Bone marrow (tissue), 2 donors: ENCODE data around the gene C1QC.

Experiments
- DNase-seq, 2 donors: peaks; one replicate each; lab custom pipeline; 2025; lab: John Stamatoyannopoulos, UW

Gene C1QC

DNA sequence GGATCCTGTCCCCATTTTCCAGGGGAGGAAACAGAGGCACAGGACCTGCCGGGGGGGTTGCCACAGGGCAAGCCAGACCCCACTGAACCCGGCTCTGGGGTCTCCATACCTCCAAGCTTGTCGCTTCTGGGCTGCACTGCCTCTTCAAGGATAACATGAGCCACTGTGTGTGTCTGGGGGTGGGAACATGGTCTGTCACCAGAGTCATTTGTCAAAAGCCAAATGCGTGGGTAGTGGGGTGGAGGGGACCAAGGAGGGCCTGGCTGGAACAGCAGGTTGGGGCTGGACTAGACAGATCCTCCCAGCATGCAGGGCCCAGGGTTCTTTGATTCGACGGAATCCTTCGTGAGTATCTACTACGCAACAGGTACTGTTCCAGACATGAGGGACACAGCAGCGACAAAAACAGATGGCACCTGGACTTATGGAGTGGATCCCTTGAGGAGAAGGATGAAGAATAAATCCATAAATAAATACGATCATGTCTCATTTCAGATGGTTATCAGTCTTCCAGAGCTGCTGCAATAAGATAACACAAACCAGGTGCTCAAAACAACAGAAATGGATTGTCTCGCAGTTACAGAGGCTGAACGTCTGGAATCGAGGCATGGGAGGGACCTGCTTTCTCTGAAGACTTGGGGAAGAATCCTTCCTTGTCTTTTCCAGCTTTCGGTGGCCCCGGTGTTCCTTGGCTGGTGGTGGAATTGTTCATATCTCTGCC lies 38.3 kb downstream of the C1QC start:
- DNase-seq: no peak

DNA sequence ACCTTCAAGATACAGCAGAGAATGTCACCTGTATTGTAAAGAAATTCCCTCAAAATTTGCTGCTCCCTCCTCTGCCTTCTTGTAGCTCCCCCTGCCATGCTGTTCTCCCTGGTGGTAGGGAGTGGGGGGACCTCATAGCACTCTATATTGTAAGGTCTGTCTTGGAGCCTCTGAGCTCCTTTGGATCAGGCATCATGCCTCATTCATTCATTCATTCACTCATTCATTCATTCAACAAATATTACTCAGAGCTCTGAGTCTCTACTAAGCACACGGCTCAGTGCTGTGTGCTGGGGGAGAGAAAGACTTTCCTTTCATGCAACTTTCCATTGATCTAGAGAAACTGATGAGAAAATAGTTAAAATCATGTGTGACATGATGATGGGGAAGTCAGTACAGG lies 40.1 kb downstream of the C1QC start:
- DNase-seq: no peak

DNA sequence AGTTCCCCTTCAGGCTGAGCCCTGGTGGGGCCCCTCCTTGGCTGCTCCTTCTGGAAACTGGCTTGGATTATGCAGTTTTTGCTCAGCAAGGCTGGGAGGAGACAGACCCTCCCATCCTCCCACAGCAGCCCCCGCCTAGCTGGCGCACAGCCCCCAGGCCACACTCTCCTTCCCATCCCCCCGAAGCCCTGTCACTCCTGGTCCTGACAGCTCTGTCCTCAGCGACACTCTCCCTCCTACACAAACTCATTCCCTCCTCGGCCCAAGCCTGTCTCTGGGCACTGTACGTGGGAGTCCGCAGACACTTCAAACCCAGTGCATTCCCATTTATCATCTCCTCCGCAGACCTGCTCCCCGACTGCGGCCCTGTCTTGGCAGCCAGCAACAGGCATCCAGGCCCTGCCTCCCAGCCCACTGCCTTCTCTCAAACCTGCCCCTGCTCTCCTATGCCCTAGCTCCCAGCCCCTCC lies 42.2 kb downstream of the C1QC start:
- DNase-seq: no peak

DNA sequence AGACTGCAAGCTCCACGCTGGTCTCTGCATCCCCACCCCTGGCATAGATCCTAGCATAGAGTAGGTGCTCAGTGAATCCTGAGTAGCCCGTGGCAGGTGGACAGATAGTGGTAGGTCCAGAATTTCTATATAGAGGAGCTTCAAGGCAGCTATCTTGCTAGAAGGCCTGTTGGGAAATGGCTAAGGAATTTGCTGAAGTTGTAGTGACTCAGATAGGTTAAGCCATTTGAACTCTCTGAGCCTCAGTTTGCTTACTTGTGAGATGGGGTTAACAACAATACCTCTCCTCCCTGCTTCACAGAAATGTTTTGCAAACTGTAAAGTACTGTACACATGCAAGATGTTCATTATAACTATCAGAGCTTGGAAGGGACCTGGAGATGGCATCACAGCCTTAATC lies 43.8 kb downstream of the C1QC start:
- no peak for DNase-seq

DNA sequence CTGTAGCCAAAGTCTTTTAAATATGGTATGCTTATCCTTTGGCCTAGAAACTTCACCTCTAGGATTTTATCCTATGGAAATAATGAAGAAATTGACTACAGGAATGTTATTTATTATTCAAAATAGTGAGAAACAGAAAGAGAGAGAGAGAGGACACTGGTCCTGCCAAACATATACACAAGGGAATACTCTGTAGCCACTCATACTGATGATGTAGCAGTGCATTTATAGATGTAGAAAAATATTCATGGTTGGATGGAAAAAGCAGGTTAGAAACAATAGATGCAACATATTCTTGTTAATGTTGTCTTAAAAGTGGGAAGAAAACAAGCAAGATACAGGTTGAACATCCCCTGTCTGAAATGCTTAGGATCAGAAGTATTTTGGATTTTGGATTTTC lies 45.0 kb downstream of the C1QC start:
- DNase-seq: no peak

DNA sequence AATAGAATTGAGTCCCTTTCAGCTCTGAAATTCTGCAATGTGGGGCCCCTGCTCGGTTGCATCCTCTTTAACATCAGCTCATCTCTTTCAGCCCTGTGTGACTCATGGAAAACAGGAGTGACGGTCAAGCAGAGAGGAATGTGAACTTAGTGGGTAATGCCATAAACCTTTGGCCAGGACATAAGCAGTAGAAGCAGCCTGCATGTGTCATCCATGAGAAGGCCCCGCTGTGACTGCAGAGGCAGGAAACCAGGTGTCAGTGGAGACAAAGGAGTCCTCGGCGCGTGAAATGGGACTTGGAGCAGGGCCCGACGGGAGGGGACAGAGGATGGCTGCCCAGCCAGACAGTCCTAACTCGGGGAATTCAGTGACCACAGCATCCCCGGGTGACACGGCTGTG lies 46.1 kb downstream of the C1QC start:
- DNase-seq: no peak

DNA sequence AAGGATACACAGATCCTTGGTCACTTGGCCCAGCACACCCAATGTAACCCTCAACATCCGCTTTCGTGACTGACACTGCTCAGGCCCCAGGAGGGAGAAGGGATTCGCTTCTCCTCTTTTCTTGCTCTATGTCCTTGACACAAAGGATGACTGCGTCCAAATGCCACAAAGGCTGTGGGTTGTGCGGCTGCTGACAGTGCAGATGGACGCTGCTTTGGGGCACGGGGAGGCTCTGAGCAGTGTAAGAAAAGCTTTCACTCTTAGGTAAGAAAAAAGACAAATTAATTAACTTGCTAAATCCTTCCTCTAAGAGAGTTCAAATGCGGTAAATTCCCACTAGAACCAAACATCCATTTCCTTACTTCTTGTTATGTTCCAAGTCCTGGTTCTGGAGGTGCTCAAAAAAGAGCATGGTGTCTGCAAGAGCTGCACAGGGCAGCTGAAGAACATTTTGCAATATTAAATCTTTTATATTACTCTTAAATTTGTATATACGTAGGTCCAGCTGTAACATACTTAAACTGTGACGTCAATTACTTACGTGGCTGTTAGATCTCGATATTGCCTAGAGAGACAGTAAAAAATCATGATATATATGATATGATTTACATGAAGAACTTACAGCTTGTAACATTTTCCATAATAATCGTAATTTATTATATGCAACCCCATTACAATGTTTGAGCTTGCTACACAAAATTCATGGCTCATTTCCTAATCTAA lies 47.8 kb downstream of the C1QC start:
- DNase-seq: no peak

DNA sequence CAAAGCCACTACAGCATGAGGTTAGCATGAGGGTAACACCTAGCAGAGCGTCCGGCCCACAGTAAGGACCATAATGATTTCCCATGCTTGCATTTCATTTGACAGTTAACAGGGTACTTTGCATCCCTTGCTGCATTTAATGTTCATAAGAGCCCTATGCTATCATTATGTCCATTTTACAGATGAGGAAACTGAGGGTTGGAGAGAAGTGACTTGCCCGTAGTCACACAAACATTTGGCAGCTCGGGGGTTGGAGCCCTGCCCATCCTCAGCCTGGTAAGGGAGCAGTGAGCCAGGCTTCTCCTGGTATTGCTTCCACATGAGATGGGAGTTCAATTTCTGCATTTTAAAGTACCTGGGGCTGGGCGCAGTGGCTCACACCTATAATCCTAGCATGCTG lies 50.7 kb downstream of the C1QC start:
- DNase-seq: no peak

DNA sequence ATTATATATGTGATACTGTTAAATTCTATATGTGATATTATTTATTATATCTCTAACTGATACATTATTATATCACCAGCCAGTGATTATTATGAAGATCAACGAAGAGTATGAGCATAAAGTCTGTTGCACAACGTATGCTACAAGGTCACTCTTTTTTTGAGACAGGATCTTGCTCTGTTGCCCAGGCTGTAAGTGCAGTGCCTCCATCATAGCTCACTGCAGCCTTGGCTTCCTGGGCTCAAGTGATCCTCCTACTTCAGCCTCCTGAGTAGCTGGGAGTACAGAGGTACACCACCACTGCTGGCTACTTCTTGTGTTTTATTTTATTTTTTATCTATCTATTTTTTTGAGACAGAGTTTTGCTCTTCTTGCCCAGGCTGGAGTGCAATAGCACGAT lies 53.2 kb downstream of the C1QC start:
- DNase-seq: no peak
